ENCODE results near the gene TMEM80. TPM values are rescaled to one million over a fixed set of nuclear protein-coding genes. Genes with fewer than 3 reads are reported as not detected.
"Not testable (repeated sequence)": the region's sequence is repeated elsewhere in the genome, so short reads cannot be mapped to it uniquely, and the experiment has no call there.

Gene TMEM80
- total RNA-seq, 2 experiments from 2014 or later, result 8.9 to 11.2 TPM

DNA sequence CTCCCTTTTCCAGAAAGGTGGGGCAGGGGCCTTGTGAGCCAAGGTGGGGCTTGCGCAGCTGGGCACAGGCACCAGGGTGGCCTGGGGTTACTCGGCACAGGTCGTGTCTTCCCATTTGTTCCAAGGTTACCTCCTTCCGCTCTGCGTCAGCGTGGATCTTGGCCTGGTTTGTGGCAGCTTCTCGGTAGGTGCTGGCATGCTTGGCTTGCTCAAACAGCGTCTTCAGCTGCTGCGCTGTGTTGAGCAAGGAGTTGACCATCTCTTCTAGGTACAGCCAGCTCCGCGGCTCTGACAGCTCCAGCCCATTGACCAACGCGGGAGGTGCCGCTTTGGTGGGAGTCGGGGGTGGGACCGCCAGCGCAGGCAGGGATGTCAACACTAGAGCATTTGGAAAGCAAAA is 21.2 kb upstream of the TMEM80 start:
- CTCF ChIA-PET, result interaction anchor here (0.6 kb wide), 1 partner anchor 53 kb away, joined by 3 read pairs; no protein-coding TSS in a partner anchor
- POLR2A ChIA-PET, result interaction anchor here (0.5 kb wide), 1 partner anchor 1830 kb away, joined by 3 read pairs; no protein-coding TSS in a partner anchor

DNA sequence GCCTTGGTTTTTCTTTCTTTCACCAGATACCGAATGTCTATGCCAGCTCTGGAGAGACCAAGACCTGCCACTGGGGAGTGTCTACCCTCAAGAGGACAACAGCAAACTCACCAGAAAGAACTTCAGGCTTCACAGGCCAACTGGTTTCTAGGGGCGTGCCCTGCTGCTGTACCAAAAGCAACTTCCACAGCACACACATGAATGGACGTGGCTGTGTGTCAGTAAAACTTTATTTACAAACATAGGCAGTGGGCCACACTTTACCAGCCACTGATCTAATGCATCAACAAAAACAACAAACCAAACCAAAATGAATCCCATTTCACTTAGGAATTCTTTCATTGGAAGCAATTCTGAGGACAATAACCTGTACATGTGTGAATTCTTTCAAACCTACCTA is 17.3 kb upstream of the TMEM80 start:
- ChIA-PET POLR2A (no interaction called here), CTCF (no interaction called here)

DNA sequence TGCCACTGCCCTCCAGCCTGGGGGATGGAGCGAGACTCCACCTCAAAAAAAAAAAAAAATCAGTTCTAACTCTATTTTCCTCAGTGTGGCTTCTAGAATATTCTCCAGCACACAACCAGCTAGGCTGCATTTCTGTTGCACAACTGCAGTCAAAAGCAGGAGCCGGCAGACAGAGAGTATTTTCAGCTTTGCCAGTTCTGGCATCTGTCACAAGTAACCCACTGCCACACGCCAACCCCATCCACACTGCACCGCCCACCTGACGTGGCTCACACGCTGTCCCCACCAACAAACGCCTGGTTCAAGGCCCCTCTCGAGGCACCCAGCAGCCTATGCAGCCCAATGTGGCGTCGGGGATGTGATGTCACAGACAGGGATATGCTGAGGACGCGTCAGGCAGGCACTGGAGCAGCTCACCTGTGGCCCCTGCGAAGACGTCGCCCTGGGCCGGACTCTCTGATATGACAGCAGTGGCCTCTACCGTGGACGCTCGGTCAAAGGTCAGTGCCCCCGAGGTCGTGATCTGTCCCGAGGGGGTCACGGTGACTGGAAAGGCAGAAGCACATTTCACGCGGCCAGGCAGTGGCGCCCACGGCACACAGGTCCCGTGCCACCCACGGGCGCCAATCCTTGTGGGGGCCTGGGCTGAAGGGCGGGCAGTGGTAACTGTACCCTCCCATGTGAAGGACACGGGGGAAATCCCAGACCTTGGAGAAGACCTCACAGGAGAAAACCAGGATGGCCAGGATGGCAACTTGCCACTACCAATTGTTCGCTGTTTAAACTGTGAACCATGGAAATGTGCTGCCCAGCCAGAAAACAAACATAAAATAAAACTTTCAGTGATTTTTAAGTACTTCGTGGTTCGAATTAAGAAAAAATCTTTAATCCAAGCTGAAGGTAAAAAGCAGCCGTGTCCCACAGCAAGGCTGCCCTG is 16.1 kb upstream of the TMEM80 start:
- CTCF ChIA-PET, result no interaction called here
- POLR2A ChIA-PET, result no interaction called here

DNA sequence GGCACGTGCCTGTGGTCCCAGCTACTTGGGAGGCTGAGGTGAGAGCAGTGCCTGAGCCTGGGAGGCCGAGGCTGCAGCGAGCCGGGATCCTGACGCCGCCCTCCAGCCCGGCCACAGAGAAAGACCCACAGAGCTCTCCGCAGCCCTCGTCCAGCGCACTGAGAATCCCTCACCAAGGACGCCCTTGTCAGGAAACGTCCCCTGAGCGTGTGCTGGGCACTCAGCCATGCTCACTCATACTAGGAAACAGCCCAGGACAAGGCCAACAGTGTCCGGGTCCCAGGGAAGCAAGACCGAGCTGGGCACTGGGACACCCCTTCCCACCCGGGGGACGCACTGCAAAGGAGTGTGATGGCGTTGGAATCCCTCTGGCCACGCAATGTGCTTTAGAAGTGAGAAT is 15.1 kb upstream of the TMEM80 start:
- POLR2A ChIA-PET, result no interaction called here
- CTCF ChIA-PET, result interaction anchor here (0.6 to 2.8 kb wide), 2 partner anchors 16 to 36 kb away, joined by 3 to 10 read pairs; partner anchors contain the start of gene TMEM80

DNA sequence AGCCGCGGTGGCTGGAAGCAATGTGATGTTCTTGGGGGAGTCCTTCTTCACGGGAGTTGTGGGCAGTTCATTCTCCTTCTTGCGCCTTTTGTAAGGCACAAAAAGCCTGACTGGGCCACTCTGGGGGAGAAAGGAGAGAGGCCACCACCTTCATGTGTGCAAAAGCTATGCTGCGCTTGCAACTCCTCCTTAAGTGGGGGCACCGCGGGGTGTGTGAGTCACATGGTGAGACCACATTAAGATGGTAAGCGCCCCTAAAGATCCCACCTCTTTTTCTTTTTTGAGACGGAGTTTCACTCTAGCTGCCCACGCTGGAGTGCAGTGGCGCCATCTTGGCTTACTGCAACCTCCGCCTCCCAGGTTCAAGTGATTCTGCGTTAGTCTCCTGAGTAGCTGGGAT is 14.6 kb upstream of the TMEM80 start:
- POLR2A ChIA-PET, result interaction anchor here (0.5 kb wide), 1 partner anchor 113 kb away, joined by 3 read pairs; no protein-coding TSS in a partner anchor
- CTCF ChIA-PET, result interaction anchor here (0.6 to 2.8 kb wide), 3 partner anchors 12 to 35 kb away, joined by 3 to 10 read pairs (median 3); partner anchors contain the start of gene TMEM80

DNA sequence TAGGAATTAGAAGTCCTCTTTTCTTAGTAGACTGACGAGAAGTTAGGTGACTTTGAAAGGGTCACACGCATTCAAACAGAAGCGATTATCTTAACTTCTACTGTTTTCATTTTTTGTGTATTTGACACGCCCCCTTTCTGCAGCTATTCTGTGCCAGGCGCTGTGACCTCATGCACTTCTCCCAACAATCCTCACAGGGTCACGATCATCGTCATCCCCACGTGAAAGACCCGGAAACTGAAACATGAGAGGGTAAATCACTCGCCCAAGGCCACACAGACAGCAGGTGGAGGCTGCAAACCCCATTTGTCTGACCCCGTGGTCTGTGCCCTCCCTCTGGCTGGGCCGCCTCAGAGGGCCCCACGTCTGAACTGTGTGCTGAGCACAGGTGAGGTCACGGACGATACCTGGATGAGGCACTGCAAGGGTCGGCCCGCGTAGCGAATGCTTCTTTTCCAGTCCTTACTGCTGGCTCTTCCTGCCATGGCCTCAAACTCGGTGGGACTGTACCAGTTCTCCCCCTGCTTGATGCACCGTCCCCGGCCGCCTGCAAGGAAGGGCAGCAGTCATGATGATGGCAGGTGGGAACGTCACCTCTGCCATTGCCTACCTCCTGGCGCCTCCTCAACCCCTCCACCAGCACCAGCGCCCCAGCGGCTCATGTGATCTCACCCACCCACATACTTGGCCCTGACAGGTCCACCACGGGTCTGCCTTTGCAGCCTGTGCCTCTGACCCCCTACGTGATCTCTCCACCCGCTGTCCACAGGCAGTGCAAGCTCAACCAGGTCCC is 9.0 kb upstream of the TMEM80 start:
- POLR2A ChIA-PET, result no interaction called here
- CTCF ChIA-PET, result no interaction called here

DNA sequence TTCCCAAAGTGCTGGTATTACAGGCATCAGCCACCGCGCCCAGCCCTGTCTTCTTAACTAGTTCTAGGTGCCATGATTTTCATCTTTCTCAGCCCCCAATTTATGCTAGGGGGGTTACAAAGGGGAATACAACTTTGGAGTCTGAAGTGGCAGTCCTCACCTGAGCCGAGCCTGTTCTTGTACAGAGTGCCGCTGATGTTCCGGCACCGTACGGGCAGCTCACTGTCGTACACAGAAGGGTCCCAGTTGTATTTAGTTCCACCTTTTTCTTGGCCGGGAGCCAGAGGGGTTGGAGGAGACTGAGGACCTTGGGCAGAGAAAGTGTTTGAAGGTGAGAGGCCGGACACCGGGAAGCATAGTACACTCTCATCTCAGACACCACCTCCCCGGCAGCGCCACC is 7.9 kb upstream of the TMEM80 start:
- ChIA-PET CTCF (no interaction called here), POLR2A (no interaction called here)

DNA sequence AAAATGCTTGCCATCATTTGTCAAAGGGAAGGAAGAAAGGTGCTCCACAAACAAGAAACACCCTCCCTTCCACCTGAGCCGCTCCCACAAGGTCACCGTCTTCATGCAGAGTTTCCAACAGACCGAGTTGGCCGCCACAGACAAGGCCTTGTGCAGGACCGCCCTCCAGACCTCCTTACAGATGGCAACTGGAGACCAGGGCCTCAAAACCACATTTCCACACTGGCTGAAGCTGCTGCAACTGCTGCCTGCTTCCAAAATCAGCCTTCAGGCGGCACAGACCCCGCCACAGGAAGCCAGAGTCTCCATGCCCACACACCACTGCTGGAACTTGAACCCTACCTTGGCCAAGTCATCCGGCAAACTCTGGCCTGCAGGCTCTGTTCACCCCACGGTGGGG is 6.9 kb upstream of the TMEM80 start:
- ChIA-PET POLR2A (interaction anchor here (0.7 kb wide), 1 partner anchor 153 kb away, joined by 4 read pairs; no protein-coding TSS in a partner anchor), CTCF (no interaction called here)

DNA sequence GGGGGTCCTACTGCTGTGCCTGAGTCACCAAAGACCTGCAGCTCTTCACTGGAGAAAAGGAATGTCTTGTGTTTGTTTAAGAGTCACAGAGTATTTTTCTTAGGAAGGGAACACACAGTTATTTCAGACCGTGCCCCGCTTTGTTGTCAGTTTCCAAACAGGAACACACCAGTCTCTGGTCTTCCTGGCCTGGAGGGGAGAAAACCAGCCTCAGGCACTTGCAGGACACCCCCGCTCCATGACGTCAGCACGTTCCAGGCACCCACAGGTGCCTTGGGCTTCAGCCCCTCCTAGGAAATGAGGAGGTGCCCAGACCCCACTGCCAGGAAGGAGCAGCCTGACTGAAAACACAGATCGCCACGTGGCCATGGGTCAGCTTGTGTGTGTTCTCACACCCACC is 6.0 kb upstream of the TMEM80 start:
- ChIA-PET POLR2A (interaction anchor here (0.7 kb wide), 2 partner anchors 81 to 154 kb away, joined by 4 to 6 read pairs; no protein-coding TSS in a partner anchor), CTCF (no interaction called here)

DNA sequence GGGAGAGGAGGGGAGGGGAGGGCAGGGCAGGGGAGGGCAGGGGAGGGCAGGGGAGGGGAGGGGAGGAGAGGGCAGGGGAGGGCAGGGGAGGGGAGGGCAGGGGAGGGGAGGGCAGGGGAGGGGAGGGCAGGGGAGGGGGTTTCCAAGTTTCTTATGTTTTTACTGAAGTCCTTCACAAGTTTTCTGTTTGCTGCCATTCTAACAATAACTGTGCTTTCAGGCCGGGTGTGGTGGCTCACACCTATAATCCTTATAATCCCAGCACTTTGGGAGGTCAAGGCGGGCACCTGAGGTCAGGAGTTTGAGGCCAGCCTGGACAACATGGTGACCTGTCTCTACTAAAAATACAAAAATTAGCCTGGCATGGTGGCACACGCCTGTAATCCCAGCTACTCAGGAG is 5.4 kb upstream of the TMEM80 start:
- POLR2A ChIA-PET, CTCF ChIA-PET: not testable (repeated sequence)

DNA sequence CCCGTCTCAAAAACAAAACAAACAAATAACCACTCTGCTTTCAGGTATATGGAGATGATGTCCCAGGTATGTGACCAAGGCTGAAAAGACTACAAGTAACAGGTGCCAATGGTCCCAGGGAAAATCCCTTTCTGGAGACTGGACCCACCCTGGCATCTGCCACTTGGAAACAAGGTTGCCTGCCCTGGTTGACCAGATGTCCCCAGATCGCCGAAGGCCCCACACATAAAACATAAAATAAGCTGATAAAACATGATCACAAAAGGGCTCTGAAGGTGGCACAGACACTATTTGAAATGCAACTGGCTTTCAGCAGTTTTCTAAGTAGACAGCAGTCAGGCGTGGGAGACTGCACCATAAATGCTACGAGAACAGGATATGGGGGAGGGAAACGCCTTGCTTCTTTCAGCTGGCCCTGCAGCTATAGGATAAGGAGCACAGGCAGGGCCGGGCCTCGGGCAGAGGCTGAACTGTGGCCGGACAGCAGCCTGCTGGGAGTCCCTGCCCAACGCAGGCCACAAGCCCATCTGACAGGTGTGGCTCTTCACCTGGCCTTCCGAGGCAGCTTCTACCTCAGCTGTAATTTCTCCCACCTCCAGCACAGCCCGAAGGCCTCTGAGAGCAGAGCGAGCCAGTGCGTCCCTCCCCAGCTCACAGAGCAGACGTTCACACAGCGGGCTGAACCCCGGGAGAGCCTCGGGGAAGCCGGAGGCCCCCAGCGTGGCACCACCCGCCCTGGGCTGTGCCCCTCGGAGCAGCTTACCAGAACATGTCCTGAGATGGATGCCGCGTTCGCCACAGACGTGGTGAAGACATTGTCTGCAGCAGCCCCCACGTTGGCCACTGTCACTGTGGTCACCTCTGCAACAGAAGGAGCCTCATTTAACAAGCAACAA is 4.6 kb upstream of the TMEM80 start:
- POLR2A ChIA-PET, result no interaction called here
- CTCF ChIA-PET, result interaction anchor here (0.9 kb wide), 2 partner anchors 35 to 36 kb away, joined by 3 read pairs; no protein-coding TSS in a partner anchor

DNA sequence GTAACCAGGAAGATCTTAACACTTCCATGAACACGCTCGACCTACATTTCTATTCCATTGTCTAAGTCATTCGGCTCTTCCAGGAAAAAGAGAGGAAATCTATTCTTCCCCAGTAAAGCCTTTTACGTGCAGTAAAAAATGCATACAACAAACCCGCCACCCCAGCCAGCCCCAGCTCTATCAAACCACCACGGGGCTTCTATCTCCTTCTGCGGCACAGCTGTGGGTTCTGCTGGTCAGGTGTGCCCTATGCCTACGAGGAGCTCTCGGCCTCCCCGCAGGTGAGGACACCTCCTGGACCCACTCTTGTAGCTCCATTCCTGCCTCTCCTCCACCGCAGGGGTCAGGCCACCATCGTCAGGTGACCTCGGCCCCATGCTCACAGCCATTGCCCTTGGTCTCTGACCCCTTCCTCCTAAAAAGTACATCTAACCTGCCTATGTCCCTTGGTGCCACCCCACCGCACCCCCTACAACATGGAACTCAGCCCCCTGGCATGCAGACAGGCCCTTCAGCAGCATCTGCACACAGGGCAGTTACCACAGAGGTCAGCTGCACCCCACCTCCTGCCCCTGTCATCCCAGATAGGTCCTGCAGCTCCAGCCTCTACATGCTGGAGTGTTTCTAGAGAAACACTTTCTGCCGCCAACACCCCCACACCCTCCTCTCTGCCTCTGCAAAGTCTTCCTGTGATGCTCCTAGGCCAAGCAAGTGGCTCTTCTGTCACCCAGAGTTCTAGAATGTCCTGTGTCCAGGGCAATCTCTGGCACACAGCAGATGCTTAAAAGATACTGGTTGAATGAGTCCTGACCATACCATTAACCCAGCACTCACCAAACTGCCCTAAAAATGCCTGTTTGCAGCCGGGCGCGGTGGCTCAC is 3.7 kb upstream of the TMEM80 start:
- CTCF ChIA-PET, result interaction anchor here (0.6 to 1.0 kb wide), 3 partner anchors 35 to 114 kb away, joined by 3 read pairs; no protein-coding TSS in a partner anchor
- POLR2A ChIA-PET, result interaction anchor here (0.6 kb wide), 1 partner anchor 34 kb away, joined by 3 read pairs; no protein-coding TSS in a partner anchor

DNA sequence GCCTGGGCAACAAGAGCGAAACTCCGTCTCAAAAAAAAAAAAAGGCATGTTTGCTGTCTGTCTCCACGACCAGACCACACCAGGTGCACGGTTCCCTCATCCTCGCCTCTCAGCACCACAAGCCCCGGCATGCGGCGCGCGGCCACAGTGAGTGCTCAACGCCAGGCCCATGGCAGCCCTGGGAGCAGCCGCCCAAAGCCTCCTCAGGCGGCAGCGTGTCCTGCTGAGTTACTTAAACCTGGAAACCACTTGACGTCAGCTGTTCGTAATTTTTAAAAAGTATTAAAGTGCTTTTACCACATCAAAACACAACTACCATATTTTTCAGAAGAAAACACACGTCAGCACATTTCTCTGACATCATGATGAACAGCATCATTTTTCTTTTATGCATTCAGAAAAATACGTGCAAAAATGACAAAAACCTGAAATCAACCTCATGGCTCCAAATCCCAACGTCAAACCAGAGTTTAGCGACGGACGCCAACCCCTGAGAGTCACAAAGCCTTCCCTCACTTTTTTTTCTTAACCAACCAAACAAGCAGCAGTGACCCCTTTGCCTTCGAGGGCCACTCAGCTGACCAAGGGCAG is 2.7 kb upstream of the TMEM80 start:
- CTCF ChIA-PET, result interaction anchor here (0.6 to 5.5 kb wide), 4 partner anchors 11 to 113 kb away, joined by 3 to 56 read pairs (median 3); no protein-coding TSS in a partner anchor

DNA sequence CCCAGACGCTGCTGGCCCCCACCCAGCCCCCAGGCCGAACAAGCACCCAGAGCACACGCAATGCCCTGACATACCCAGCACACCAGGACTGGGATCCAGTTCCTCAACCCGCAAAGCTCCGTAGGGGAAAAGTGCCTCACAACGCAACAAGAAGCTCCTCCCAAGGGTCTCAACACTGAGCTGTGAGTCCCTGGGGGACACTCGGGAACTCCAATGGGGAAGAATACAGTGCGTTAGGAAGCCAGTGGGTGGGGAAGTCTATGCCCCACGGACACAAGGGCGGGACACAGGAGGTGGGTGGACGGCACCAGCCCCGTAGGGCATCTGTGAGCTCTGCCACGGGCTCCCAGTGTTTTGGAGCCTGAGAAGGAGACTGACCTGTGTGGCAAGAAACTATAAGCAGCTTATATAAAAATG is 2.2 kb upstream of the TMEM80 start:
- ChIA-PET CTCF (interaction anchor here (1.2 to 5.5 kb wide), 2 partner anchors 12 to 31 kb away, joined by 3 to 56 read pairs; no protein-coding TSS in a partner anchor), POLR2A (interaction anchor here (1.0 kb wide), 1 partner anchor 9 kb away, joined by 4 read pairs; no protein-coding TSS in a partner anchor)

More for the DNA sequence above, 2.7 kb upstream of the TMEM80 start:
- POLR2A ChIA-PET, result interaction anchor here (1.0 kb wide), 1 partner anchor 9 kb away, joined by 4 read pairs; no protein-coding TSS in a partner anchor

DNA sequence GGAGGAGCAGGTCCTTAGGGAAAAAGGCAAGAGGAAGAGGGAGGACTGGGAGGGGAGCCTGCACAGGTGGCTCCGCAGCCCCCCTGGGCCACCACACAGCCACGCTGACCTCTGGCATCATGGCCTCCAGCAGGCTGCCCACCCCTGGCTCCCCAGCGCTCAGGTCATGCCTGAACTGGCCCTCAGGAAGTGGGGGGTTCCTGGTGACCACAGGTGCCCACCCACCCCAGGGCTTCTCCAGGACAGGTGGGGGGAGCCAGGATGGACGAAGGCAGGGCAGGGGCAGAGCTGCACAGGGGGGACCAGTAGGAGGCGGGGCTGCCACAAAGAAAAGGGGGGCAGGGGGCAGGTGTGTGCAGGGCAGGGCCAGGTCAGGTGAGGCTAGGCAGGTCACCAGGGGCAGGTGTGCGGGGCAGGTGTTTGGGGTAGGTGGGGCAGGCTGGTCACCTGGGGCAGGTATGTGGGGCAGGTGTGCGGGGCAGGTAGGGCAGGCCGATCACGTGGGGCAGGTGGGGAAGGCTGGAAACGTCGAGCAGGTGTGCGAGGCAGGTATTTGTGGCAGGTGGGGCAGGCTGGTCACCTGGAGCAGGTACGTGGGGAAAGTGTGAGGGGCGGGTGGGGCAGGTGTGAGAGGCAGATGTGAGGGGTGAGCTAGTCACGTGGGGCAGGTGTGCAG is 1.6 kb upstream of the TMEM80 start:
- CTCF ChIA-PET, result interaction anchor here (1.2 to 5.5 kb wide), 2 partner anchors 13 to 31 kb away, joined by 3 to 56 read pairs; no protein-coding TSS in a partner anchor
- POLR2A ChIA-PET, result interaction anchor here (1.0 kb wide), 1 partner anchor 10 kb away, joined by 4 read pairs; no protein-coding TSS in a partner anchor

DNA sequence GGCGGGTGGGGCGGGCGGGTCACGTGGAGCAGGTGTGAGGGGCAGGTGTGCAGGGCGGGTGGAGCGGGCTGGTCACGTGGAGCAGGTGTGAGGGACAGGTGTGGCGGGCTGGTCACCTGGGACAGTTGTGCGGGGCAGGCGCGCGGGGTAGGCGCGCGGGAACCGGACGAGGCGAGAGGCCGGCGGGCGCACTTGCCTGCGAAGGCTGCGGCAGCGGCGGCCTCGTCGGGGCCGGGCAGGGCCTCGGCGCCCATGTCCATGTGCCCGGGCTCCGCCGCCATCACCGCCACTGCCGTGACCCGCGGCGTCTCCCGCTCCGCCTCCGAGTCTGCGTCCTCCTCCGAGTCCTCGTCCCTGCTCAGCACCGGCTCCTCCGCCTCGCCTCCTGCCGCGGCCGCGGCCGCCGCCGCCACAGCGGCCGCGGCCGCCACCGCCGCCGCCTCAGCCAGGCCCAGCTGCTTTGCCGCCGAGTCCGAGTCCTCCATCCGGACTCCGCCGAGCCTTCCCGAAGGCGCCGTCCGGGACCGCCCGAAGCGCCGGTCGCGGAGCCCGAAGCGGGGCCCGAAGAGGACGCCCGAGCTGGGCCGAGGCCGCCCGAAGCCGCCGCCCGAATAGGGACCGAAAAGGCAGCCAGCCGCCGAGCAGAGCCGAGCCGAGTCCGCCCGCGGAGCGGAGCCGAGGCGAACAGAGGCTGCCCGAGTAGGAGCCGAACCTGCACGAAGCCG is 891 bp upstream of the TMEM80 start, which contains the start of gene DEAF1:
DEAF1 (minus strand) TSS at position 660 of the 725 bp plus-strand sequence; CDS start at position 485, 175 bp downstream.
- ChIA-PET CTCF (interaction anchor here (5.5 kb wide), 1 partner anchor 30 kb away, joined by 56 read pairs; no protein-coding TSS in a partner anchor), POLR2A (interaction anchor here (2.4 kb wide), 1 partner anchor 31 kb away, joined by 18 read pairs; no protein-coding TSS in a partner anchor)
